ENCODE results near the gene ZNF658. TPM values are rescaled to one million over a fixed set of nuclear protein-coding genes. Genes with fewer than 3 reads are reported as not detected.
"Not testable (repeated sequence)": the region's sequence is repeated elsewhere in the genome, so short reads cannot be mapped to it uniquely, and the experiment has no call there.

ZNF658 gene
- total RNA-seq, 1 experiment from 2014 or later: 2.5 TPM

- H3K9me3 Mint-ChIP-seq (ENCODE audit: low read depth, unreplicated experiment); H3K36me3 Mint-ChIP-seq (ENCODE audit: insufficient read depth, unreplicated experiment); H3K4me3 Mint-ChIP-seq (ENCODE audit: low read depth, unreplicated experiment); H3K27me3 Mint-ChIP-seq (ENCODE audit: unreplicated experiment); H3K27ac Mint-ChIP-seq (ENCODE audit: unreplicated experiment); BruUV-seq (replicated peaks); DNase-seq; CTCF ChIA-PET; H3K4me1 Mint-ChIP-seq (ENCODE audit: low read depth, unreplicated experiment); intact Hi-C loops (cut with micrococcal nuclease; ENCODE audit: unreplicated experiment): not testable (repeated sequence)
These were observed 37.1 kb downstream of the ZNF658 start for GRCh38 chr9:66937662-66938061.

- H3K4me1 Mint-ChIP-seq (ENCODE audit: low read depth, unreplicated experiment); H3K4me3 Mint-ChIP-seq (ENCODE audit: low read depth, unreplicated experiment); CTCF ChIA-PET; BruUV-seq (replicated peaks); H3K36me3 Mint-ChIP-seq (ENCODE audit: insufficient read depth, unreplicated experiment); DNase-seq; intact Hi-C loops (cut with micrococcal nuclease; ENCODE audit: unreplicated experiment); H3K27ac Mint-ChIP-seq (ENCODE audit: unreplicated experiment); H3K27me3 Mint-ChIP-seq (ENCODE audit: unreplicated experiment); H3K9me3 Mint-ChIP-seq (ENCODE audit: low read depth, unreplicated experiment): not testable (repeated sequence)
These were observed 37.8 kb downstream of the ZNF658 start for GRCh38 chr9:66938322-66938721.

GRCh38 chr9:66939878-66940830 is 39.6 kb downstream of the ZNF658 start:
- H3K27me3 Mint-ChIP-seq (ENCODE audit: unreplicated experiment); H3K4me1 Mint-ChIP-seq (ENCODE audit: low read depth, unreplicated experiment); intact Hi-C loops (cut with micrococcal nuclease; ENCODE audit: unreplicated experiment); H3K9me3 Mint-ChIP-seq (ENCODE audit: low read depth, unreplicated experiment); DNase-seq; CTCF ChIA-PET; H3K27ac Mint-ChIP-seq (ENCODE audit: unreplicated experiment); H3K4me3 Mint-ChIP-seq (ENCODE audit: low read depth, unreplicated experiment); BruUV-seq (replicated peaks); H3K36me3 Mint-ChIP-seq (ENCODE audit: insufficient read depth, unreplicated experiment): not testable (repeated sequence)

GRCh38 chr9:66942400-66943155 is 42.1 kb downstream of the ZNF658 start:
- H3K4me3 Mint-ChIP-seq (ENCODE audit: low read depth, unreplicated experiment); H3K36me3 Mint-ChIP-seq (ENCODE audit: insufficient read depth, unreplicated experiment); DNase-seq; H3K9me3 Mint-ChIP-seq (ENCODE audit: low read depth, unreplicated experiment); H3K27ac Mint-ChIP-seq (ENCODE audit: unreplicated experiment); intact Hi-C loops (cut with micrococcal nuclease; ENCODE audit: unreplicated experiment); CTCF ChIA-PET; H3K27me3 Mint-ChIP-seq (ENCODE audit: unreplicated experiment); H3K4me1 Mint-ChIP-seq (ENCODE audit: low read depth, unreplicated experiment); BruUV-seq (replicated peaks): not testable (repeated sequence)

GRCh38 chr9:66952576-66952975 is 52.1 kb downstream of the ZNF658 start:
- CTCF ChIA-PET; intact Hi-C loops (cut with micrococcal nuclease; ENCODE audit: unreplicated experiment); BruUV-seq (replicated peaks); H3K27ac Mint-ChIP-seq (ENCODE audit: unreplicated experiment); DNase-seq; H3K4me1 Mint-ChIP-seq (ENCODE audit: low read depth, unreplicated experiment); H3K36me3 Mint-ChIP-seq (ENCODE audit: insufficient read depth, unreplicated experiment); H3K9me3 Mint-ChIP-seq (ENCODE audit: low read depth, unreplicated experiment); H3K4me3 Mint-ChIP-seq (ENCODE audit: low read depth, unreplicated experiment); H3K27me3 Mint-ChIP-seq (ENCODE audit: unreplicated experiment): not testable (repeated sequence)

Other genes with a start within 250 kb of the ZNF658 start
- gene SPATA31A3, start 91.8 kb downstream of the ZNF658 start, total RNA-seq (2022): not detected in 2 replicates